Fibroblast of lung (primary cell): Measurements from ENCODE around the gene TMEM266. TPM values are rescaled to one million over a fixed set of nuclear protein-coding genes. Genes with fewer than 3 reads are reported as not detected.

Source experiments
- DNase-seq, 2 donors: peaks; one replicate each; pipeline versions ENCODE4 v3.0.0 to v3.0.0-alpha.2; 2010; ENCODE audit warnings: low read depth in 2 of 2
- H2AFZ ChIP-seq: 2 replicates; pipeline ENCODE4 v1.5.1; 2012; ENCODE audit warnings: low read length, control low read depth, inconsistent platforms
- H3K27ac ChIP-seq: 2 replicates; pipeline ENCODE4 v1.5.1; 2011; ENCODE audit warnings: low read length, control low read depth; ENCODE audit not compliant: insufficient read depth
- H3K27me3 ChIP-seq: 2 replicates; pipeline ENCODE4 v1.5.1; 2011; ENCODE audit warnings: mild to moderate bottlenecking, low read length; ENCODE audit not compliant: control insufficient read depth, insufficient read depth
- H3K36me3 ChIP-seq: 2 replicates; pipeline ENCODE4 v1.5.1; 2011; ENCODE audit warnings: low read length; ENCODE audit not compliant: control insufficient read depth, insufficient read depth
- H3K4me1 ChIP-seq: 2 replicates; pipeline ENCODE4 v1.5.1; 2011; ENCODE audit warnings: low read length; ENCODE audit not compliant: control insufficient read depth, insufficient read depth; ENCODE audit errors: extremely low read depth
- H3K4me2 ChIP-seq: 2 replicates; pipeline ENCODE4 v1.5.1; 2011; ENCODE audit warnings: low read length, control low read depth; ENCODE audit not compliant: insufficient read depth; ENCODE audit errors: extremely low read depth
- H3K4me3 ChIP-seq, 4 experiments: fragments of 200-600 bp in 1 of 4; sonication (generic) in 1 of 4; replicated peaks in 1 of 4; 2 replicates each; pipeline ENCODE4 v1.5.1; 2011 to 2016; ENCODE audit warnings: low read length in 4 of 4, low read depth in 3 of 4, mild to moderate bottlenecking in 3 of 4, control low read depth in 2 of 4, inconsistent platforms in 1 of 4, mixed read lengths in 1 of 4; ENCODE audit not compliant: insufficient read depth in 1 of 4; ENCODE audit errors: control extremely low read depth in 1 of 4
- H3K79me2 ChIP-seq: 2 replicates; pipeline ENCODE4 v1.5.1; 2012; ENCODE audit warnings: mild to moderate bottlenecking, low read length, inconsistent platforms; ENCODE audit not compliant: control insufficient read depth, insufficient read depth
- H3K9ac ChIP-seq: 2 replicates; pipeline ENCODE4 v1.5.1; 2011; ENCODE audit warnings: mild to moderate bottlenecking, low read length, control low read depth; ENCODE audit not compliant: insufficient read depth
- H3K9me3 ChIP-seq: 2 replicates; pipeline ENCODE4 v1.5.1; 2012; ENCODE audit warnings: low read depth, low read length; ENCODE audit not compliant: control insufficient read depth, insufficient read depth
- H4K20me1 ChIP-seq: 2 replicates; pipeline ENCODE4 v1.5.1; 2011; ENCODE audit warnings: low read length; ENCODE audit not compliant: control insufficient read depth, insufficient read depth; ENCODE audit errors: extremely low read depth
- CTCF ChIP-seq, 2 donors: IDR thresholded peaks in 1 of 2; conservative IDR thresholded peaks in 1 of 2; 1 replicate in 1 of 2; 2 replicates in 1 of 2; pipeline ENCODE4 v1.5.1; 2011 to 2012; ENCODE audit warnings: low read length in 2 of 2, control low read depth in 1 of 2, inconsistent platforms in 1 of 2, low read depth in 1 of 2, mild to moderate bottlenecking in 1 of 2
- EZH2 ChIP-seq: IDR thresholded peaks from 2 replicates; pipeline ENCODE4 v1.5.1; 2012; ENCODE audit warnings: low read length, control low read depth, mild to moderate bottlenecking; ENCODE audit errors: missing control alignments
- polyA plus RNA-seq, 2 donors: library from polyadenylated mRNA; depleted of rRNA in 1 of 2; stranded (reverse) in 1 of 2; unstranded in 1 of 2; fragments of >200 nt; gene quantifications; 2 replicates each; pipeline ENCODE4 v1.2.1, GENCODE V29; 2011 to 2012; ENCODE audit warnings: missing spikeins in 1 of 2
- total RNA-seq: library from RNA; depleted of rRNA; stranded (reverse); fragments of >200 nt; gene quantifications from 2 replicates; pipeline ENCODE4 v1.2.1, GENCODE V29; 2014

TMEM266 gene
- total and polyA plus RNA-seq, 2 donors (not counting 1 experiment from before 2014, with no cell fraction given) = 0.09 to 0.33 TPM

DNA sequence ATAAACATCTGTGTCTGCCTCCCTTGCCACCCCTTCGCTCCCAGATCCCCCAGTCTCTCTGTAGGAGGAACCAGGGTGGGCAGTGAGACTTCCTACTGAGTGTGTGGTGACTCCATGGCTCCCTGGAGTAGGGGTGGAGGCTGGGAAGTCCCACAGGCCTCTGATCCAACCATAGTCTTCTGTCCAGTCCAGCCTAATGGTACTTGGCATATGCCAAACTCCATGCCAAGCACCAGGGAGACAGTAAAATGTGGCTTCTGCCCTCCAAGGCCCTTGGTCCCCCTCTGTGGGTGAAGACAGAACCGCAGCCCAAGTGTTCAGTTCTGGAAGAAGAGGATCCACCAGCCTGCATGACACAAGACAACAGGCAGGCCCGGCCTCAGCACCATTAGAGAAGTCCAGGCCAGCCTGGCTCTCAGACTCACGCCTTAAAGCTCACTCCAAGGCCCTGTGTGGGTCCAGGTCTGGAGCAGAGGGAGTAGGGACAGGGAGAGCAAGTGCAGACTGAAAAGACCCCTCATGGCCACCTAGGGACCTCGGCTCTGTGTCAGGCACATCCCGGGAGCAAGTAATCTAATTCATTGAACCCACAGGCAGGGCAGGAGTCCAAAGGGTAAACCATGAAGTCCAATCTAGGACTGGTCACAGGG is 138.8 kb downstream of the TMEM266 start:
- Histone ChIP-seq H3K4me3 (no peak overlapping the region), H3K27me3 (peaks cover 2% of the 10 kb centered on the region), H2AFZ (no peak overlapping the region), H3K9me3 (no peaks in the 10 kb centered on the region), H3K27ac (peak overlapping the region; percentile 60), H3K79me2 (no peaks in the 10 kb centered on the region), H3K9ac (no peak overlapping the region), H3K4me1 (peaks cover 24% of the 10 kb centered on the region), H4K20me1 (no peaks in the 10 kb centered on the region), H3K4me2 (no peak overlapping the region), H3K36me3 (no peaks in the 10 kb centered on the region)
- no peak for TF ChIP-seq CTCF (conservative IDR thresholded peaks at IDR 0.05 in 1 of 2, IDR thresholded peaks at IDR 0.05 in 1 of 2; ENCODE audit: low read depth in 1 of 2, low read length in 2 of 2)
- no peak for DNase-seq

DNA sequence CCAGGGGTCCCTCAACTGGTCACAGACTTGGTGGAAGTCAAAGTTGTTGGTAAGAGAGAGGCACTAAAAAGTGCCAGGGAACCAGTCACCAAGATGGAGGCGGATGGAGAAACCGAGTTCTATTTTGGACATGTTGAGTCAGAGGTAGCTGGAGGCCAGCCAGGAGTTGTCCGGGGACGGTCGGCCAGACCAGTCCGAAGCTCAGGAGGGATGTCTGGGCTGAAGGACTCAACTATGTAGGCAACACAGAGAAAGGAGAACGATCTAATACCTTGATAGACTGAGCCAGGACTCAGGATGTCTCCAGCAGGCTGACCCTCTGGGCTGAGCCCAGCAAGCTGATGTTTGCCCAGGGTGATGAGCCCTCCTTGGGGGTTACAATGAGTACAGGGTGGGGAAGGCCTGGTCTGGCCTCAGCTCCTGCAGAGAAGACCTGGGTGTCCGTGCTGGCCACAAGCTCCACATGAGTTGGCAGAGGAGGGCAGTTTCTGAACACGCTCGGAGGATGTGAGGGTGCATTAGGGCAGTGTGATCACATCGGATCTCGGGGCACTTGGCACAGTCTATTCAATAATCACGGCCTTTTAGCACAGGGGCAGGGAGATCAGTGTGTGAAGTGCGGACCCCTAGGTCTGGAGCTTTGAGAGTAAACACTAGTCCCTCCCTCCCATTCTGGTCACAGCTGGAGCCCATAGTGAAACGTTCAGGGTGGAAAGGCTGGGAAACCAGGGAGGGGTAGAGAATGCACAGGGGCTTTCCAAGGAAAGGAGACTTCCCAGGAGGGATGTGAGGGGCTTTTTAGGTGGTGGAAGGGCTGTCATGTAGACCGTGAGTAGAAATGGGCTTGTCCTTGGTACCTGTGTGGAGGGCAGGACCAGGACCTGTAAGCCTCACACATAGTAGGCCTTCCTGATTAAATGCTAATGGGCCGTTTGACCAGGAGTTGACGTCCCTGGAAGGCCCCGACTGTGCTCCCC is 139.6 kb downstream of the TMEM266 start:
- no peak overlapping the region for H3K9ac ChIP-seq
- no peak overlapping the region for H3K4me2 ChIP-seq
- H3K27me3 ChIP-seq = no peaks in the 10 kb centered on the region
- TF ChIP-seq CTCF (conservative IDR thresholded peaks at IDR 0.05 in 1 of 2, IDR thresholded peaks at IDR 0.05 in 1 of 2; ENCODE audit: low read depth in 1 of 2, low read length in 2 of 2) (no peak), EZH2 (no peak)
- H4K20me1 ChIP-seq = no peaks in the 10 kb centered on the region
- H3K79me2 ChIP-seq = no peaks in the 10 kb centered on the region
- peaks cover 24% of the 10 kb centered on the region for H3K4me1 ChIP-seq
- DNase-seq = peak; percentile 71 to 87
- no peaks in the 10 kb centered on the region for H3K36me3 ChIP-seq
- H2AFZ ChIP-seq = no peak overlapping the region
- peak overlapping the region; percentile 60 for H3K27ac ChIP-seq
- no peaks in the 10 kb centered on the region for H3K9me3 ChIP-seq
- H3K4me3 ChIP-seq = no peak overlapping the region

DNA sequence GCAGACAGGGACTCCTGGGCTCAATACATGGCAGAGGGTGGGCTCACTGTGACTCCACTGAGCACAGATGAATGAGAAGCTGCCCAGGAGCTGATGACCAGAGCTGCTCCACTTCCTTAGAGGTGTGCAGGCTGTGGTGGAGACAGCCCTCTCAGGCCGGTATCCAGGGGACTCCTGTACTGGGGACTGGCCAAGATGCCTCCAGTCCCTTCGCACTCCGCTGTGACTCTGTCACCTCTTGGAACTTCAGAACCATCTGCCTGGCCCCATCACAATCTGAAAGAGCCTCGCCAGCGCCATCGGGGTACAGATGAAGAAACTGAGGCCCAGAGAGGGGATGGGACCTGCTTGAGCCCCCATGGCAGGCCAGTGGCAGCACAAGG is 140.3 kb downstream of the TMEM266 start:
- no peak overlapping the region for H3K27ac ChIP-seq
- no peak overlapping the region for H3K9ac ChIP-seq
- H3K36me3 ChIP-seq = no peaks in the 10 kb centered on the region
- no peak overlapping the region for H2AFZ ChIP-seq
- H3K9me3 ChIP-seq = no peaks in the 10 kb centered on the region
- TF ChIP-seq CTCF (conservative IDR thresholded peaks at IDR 0.05 in 1 of 2, IDR thresholded peaks at IDR 0.05 in 1 of 2; ENCODE audit: low read depth in 1 of 2, low read length in 2 of 2) = no peak
- TF ChIP-seq EZH2 = no peak
- no peaks in the 10 kb centered on the region for H3K79me2 ChIP-seq
- no peaks in the 10 kb centered on the region for H3K27me3 ChIP-seq
- no peak for DNase-seq
- no peaks in the 10 kb centered on the region for H4K20me1 ChIP-seq
- H3K4me1 ChIP-seq = peaks cover 24% of the 10 kb centered on the region
- no peak overlapping the region for H3K4me3 ChIP-seq
- H3K4me2 ChIP-seq = no peak overlapping the region
